ENCODE measurements around the gene ATOH8. TPM values are rescaled to one million over a fixed set of nuclear protein-coding genes. Genes with fewer than 3 reads are reported as not detected.

ATOH8 gene
- total and polyA plus RNA-seq, 2 donors (not counting 1 experiment from before 2014, with no cell fraction given): not detected

GRCh38 chr2:85748985-85749875 lies 4.6 kb upstream of the ATOH8 start:
- H3K79me2 ChIP-seq (ENCODE audit: control insufficient read depth, insufficient read depth, low read length): no peaks in the 10 kb centered on the region
- H3K36me3 ChIP-seq (replicated peaks in 1 of 2; ENCODE audit: control extremely low read depth in 1 of 2, control insufficient read depth in 1 of 2, extremely low read depth in 1 of 2, insufficient read depth in 2 of 2, low read length in 1 of 2): no peaks in the 10 kb centered on the region
- peak overlapping the region; percentile 25 for H3K4me2 ChIP-seq (replicated peaks; ENCODE audit: low read depth, low read length, poor library complexity, severe bottlenecking)
- peaks cover 0 to 34% (median 12%) of the 10 kb centered on the region in 4 experiments for H3K27me3 ChIP-seq (replicated peaks in 1 of 4; ENCODE audit: control extremely low read depth in 1 of 4, control insufficient read depth in 3 of 4, insufficient read depth in 4 of 4, low read length in 3 of 4)
- no peaks in the 10 kb centered on the region for H3K9me3 Mint-ChIP-seq (ENCODE audit: insufficient read depth)
- peaks cover 22% of the 10 kb centered on the region for H3K27me3 Mint-ChIP-seq
- H4K20me1 ChIP-seq (ENCODE audit: control insufficient read depth, insufficient read depth, low read length, poor library complexity, severe bottlenecking): no peaks in the 10 kb centered on the region
- no peak overlapping the region for H3K4me3 ChIP-seq (ENCODE audit: control extremely low read depth in 1 of 5, extremely low read depth in 1 of 5, insufficient read depth in 1 of 5, low read depth in 2 of 5, low read length in 4 of 5)
- H3K27ac Mint-ChIP-seq: no peak overlapping the region
- ChIA-PET CTCF (interaction anchor here (1.1 to 5.5 kb wide), 6 partner anchors 8 to 66 kb away, joined by 3 to 39 read pairs (median 4); no protein-coding TSS in a partner anchor), POLR2A (no interaction called here)
- H3K4me1 ChIP-seq (ENCODE audit: control insufficient read depth in 2 of 2, insufficient read depth in 2 of 2, low read length in 2 of 2): peaks cover 49 to 56% of the 10 kb centered on the region in 2 donors
- peaks cover 0 to 36% (median 17%) of the 10 kb centered on the region in 3 donors for H3K9me3 ChIP-seq (ENCODE audit: control extremely low read depth in 1 of 3, control insufficient read depth in 2 of 3, insufficient read depth in 1 of 3, low read length in 2 of 3)
- TF ChIP-seq EZH2 (IDR thresholded peaks at IDR 0.05; ENCODE audit: borderline replicate concordance, insufficient read depth, low read depth, low read length, poor library complexity, severe bottlenecking) (no peak), CTCF (IDR thresholded peaks at IDR 0.05) (no peak)
- no peak overlapping the region for H3K27ac ChIP-seq (ENCODE audit: low read length in 2 of 2)
- no peak overlapping the region for H2AFZ ChIP-seq (ENCODE audit: insufficient read depth, low read depth, low read length, poor library complexity, severe bottlenecking)
- DNase-seq: no peak
- no peak overlapping the region for H3K9ac ChIP-seq (ENCODE audit: low read length)
- H3K4me3 Mint-ChIP-seq: no peak overlapping the region
- peaks cover 57% of the 10 kb centered on the region for H3K4me1 Mint-ChIP-seq
- 79% methylated on average over 6 of the region's 7 CpGs for WGBS (ENCODE audit: insufficient coverage)
- intact Hi-C loops (cut with micrococcal nuclease): no loop called here
- ATAC-seq (ENCODE audit: low read depth): no peak
